GM21619 (cell line): Measurements from ENCODE around the gene MYMX.
A peak's percentile ranks its signal among the peaks of the same experiment; 100 is the strongest.
"Not testable (repeated sequence)": the region's sequence is repeated elsewhere in the genome, so short reads cannot be mapped to it uniquely, and the experiment has no call there.

Experiments
- ATAC-seq: cut with Tn5 transposase; IDR thresholded peaks from one replicate; pipeline ENCODE4 v1.9.1; 2021; ENCODE audit not compliant: unreplicated experiment

MYMX gene

DNA sequence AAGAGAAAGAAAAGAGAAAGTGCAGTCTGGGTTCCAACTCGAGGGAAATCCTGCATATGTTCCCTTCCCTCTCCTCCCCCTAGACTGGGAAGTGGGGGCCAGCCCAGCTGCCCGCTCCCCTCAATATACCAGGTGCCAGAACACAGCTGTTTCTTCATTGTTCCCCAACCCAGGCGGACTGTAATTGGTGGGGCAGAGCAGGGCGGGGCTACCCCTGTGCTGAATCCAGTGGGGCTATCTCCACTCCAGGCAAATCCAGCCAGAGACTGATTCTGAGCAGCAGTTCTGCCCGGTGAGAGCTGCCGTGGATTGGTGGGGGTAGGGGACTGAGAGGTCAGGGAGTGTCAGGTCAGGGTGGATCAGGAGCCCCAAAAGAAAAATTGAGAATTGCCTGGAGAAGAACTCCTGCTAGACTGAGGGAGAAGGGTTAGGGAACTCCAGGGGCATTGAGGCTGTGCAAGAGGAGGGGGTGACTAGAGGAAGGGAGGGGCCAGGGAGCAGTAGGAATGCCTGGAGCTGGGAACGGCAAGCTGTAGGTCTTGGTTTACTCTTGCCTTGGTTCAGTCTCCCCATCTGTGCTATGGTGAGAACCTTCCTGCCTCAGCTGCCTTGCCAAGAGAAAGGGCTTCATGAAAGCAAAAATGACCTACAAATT is at the start of gene MYMX:
Gene MYMX, plus strand, starts transcription at position 250 of the 655 bp plus-strand sequence. CDS start 546 bp downstream, outside the sequence.
- ATAC-seq: no peak

GRCh38 chr6:44167567-44167966 is 49.2 kb upstream of the MYMX start:
- no peak for ATAC-seq

GRCh38 chr6:44169154-44169553 is 47.6 kb upstream of the MYMX start:
- ATAC-seq: no peak

DNA sequence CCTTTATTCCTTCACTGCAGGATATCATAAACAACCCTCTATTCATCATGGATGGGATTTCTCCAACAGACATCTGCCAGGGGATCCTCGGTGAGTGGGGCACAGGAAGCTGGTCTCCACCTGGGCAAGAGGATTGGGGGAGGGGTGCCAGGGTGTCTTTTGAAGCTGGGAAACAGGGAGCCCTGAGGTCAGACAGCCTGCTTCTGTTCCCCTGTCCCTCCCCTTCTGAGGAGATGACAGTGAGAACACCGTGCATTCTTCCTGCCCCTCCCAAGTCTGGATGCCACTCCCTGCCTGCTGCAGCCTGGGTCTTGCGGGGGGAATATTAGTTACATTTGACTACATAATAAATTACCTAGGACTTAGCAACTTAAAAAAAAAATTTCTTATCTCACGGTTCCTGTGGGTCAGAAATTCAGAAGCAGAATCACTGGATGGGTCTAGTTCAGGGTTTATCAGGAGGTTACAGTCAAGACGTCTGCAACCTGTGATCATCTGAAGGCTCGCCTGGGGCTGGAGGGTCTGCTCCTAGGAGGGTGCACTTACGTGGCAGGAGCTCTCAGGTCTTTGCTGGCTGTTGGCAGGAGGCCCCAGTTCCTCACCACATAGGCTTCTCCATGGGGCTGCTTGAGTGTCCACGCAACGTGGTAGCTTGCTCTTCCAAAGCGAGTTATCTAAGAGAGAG is 46.7 kb upstream of the MYMX start:
- ATAC-seq: no peak

DNA sequence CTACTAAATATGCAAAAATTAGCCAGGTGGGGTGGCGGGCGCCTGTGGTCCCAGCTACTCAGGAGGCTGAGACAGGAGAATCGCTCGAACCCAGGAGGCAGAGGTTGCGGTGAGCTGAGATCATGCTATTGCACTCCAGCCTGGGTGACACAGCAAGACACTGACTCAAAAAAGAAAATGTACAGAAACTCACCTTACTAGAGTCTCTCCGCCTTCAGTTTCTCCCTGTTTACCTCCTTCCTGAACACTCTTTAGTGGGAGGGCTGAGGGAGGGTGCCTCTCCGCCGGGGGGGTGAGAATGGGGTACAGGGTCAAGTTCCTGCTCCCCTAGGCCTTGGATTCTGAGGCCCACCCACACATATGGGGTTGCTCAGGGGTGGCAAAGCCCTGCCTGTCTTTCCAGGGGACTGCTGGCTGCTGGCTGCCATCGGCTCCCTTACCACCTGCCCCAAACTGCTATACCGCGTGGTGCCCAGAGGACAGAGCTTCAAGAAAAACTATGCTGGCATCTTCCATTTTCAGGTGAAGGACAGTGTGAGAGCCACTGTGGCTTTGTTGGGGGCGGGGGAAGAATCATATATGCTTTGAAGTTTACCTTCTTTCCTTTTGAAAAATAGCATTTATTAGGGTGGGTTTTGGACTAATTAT is 44.7 kb upstream of the MYMX start:
- no peak for ATAC-seq

GRCh38 chr6:44172731-44173500 is 43.8 kb upstream of the MYMX start:
- ATAC-seq: peak; percentile 57

DNA sequence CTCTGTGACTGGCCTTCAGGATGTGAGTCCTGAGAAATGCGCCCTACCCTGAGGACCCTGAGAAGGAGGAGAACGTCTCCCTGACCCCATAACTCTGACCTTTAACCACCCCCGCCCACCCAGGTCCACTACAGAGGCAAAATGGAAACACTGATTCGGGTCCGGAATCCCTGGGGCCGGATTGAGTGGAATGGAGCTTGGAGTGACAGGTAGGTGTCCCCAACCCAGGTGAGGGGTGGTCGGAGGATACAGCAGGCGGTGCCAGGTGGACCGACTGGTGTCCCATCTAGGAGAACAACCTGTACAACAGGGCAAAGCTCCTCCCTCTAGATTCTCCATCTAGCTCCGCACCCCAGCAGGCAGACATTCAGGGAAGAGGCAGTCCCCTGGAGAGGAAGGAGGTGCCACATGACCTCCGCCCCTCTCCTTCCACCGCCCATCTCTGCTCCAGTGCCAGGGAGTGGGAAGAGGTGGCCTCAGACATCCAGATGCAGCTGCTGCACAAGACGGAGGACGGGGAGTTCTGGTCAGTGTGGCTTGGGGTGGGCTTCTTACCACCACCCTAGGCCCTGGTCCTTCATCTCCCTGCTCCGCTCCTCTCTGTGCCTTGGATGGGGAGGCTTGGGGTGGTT is 40.5 kb upstream of the MYMX start:
- ATAC-seq: no peak

GRCh38 chr6:44176762-44177509 is 39.8 kb upstream of the MYMX start:
- peak; percentile 53 for ATAC-seq

- no peak for ATAC-seq
These were observed 38.9 kb upstream of the MYMX start for GRCh38 chr6:44177691-44178423.

DNA sequence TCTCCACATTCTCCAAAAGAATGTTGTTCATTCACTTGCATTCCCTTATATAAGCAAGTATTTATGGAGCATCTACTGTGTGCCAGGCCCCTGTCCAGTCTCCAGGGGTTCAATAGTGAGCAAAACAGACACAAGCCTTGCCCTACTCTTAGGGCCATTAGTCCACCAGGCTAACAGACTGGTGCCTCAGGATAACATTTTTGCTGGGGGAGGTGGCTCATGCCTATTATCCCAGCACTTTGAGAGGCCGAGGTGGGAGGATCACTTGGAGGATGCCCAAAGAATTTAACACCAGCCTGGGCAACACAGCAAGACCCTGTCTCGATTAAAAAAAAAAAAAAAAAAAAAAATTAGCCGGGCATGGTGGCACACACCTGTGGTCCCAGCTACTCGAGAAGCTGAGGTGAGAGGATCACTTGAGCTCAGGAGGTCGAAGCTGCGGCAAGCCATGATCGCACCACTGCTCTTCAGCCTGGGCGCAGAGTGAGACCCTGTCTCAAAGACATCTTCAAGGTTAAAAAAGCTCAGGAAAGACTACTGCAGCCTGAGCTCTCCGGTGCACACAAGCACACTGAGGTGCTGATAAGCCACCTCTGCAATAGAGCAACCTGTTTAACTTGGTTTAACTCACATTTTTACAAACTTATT is 38.2 kb upstream of the MYMX start:
- ATAC-seq: no peak

DNA sequence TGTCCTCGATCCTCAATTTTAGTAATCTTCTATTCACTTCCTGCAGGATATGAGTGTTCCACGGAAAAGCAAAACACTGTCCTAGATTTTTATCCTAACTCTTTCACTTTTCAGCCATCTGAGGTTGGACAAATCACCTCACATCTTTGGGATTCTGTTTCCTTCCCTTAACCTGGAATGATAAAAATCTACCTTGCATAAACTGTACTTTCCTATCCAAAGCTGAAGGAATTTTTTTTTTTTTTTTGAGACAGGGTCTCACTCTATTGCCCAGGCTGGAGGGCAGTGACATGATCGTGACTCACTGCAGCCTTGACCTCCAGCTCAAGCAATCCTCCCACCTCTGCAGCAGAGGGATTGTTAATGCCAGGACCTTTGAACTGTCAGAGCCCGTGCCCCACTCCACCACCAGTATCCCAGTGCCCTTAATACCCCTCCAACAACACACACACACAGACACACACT is 37.6 kb upstream of the MYMX start:
- no peak for ATAC-seq

- ATAC-seq: no peak
These were observed 37.1 kb upstream of the MYMX start for GRCh38 chr6:44179648-44180047.

- no peak for ATAC-seq
These were observed 36.3 kb upstream of the MYMX start for GRCh38 chr6:44180406-44180805.

DNA sequence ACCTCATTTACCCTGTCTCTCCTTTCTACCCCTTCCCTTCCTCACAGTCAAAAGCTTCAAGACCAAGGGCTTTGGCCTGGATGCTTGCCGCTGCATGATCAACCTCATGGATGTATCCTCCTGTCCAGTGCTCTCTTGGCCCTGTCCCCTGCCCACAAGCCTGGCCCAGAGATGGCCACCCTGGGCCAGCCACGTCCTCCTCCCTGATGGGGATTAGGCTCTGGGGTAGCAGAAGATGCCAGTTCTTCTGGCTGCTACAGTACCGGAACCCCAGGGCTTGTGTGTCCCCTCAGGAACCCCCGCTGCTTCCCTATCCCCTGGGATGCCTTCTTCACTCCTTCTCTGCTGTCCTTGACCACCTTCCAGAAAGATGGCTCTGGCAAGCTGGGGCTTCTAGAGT is 35.8 kb upstream of the MYMX start:
- no peak for ATAC-seq

DNA sequence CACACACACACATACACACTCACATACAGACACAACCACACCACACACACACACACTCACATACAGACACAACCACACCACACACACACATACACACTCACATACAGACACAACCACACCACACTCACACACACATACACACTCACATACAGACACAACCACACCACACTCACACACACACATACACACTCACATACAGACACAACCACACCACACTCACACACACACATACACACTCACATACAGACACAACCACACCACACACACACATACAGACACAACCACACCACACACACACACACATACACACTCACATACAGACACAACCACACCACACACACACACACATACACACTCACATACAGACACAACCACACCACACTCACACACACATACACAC is 34.9 kb upstream of the MYMX start:
- not testable (repeated sequence) for ATAC-seq

DNA sequence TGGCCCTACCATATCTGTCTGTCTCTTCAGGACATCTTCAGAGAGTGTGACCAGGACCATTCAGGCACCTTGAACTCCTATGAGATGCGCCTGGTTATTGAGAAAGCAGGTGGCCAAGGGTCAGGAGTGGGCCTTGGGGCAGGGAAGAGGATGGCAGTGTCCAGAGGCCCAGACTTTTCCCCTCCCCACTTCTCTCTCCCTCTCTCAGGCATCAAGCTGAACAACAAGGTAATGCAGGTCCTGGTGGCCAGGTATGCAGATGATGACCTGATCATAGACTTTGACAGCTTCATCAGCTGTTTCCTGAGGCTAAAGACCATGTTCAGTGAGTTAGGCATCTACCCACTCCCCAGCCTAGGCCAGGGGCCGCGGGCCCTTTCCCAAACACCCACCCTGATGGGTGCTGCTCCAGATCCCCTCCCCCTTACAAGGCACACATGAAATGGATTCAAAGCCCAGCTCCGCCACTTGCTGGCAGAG is 33.8 kb upstream of the MYMX start:
- no peak for ATAC-seq

DNA sequence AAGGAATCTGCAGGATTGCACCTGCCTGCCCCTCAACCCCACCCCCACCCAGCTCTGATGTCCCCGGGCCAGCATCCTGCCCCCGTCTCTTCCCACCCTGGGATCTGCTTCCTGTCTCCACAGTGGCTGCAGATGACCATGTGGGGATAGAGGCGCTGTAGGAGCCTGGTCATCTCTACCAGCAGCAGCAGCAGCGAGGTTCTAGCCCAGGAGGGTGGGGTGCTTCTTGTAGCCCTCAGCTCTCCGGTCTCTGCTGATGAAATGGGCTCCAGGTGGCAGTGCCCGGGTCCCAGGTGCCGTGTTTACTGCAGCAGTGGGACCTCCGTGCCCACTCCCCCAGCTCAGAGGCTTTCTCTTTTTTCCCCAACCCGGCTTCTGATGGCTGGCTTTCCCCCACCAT is 32.9 kb upstream of the MYMX start:
- no peak for ATAC-seq

GRCh38 chr6:44185356-44185755 is 31.4 kb upstream of the MYMX start:
- not testable (repeated sequence) for ATAC-seq
